GM21360 (cell line): Measurements from ENCODE around the gene UBE3B.

Source experiments
- ATAC-seq: cut with Tn5 transposase; IDR thresholded peaks from one replicate; pipeline ENCODE4 v1.9.1; 2021; ENCODE audit warnings: mild to moderate bottlenecking, moderate library complexity; ENCODE audit not compliant: unreplicated experiment

The UBE3B gene

DNA sequence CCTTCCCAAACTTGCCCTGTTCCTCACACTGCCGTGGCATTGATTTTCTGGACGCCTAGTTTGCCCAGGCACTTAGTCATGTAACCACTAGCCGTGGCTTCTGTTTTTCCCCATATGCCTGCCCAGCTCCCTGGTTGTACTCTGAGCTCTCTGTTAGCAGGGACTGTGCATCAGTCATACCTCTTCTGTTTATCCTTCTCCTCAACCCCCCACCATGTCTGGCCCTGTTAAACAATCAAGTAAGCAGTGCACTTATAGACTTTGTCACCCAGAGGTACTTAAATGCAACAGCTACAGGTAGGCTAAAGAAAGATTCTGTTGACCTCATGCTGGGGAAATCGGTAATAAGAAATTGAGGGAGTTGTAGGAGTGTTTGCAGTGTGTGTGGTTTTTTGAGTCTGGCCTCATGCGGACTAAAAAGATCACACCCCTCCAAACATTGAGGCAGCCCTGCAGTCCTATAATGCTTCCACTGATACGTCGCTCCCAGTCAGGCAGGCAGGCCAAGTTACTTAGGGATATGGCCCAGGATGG is 17.0 kb downstream of the UBE3B start:
- no peak for ATAC-seq

DNA sequence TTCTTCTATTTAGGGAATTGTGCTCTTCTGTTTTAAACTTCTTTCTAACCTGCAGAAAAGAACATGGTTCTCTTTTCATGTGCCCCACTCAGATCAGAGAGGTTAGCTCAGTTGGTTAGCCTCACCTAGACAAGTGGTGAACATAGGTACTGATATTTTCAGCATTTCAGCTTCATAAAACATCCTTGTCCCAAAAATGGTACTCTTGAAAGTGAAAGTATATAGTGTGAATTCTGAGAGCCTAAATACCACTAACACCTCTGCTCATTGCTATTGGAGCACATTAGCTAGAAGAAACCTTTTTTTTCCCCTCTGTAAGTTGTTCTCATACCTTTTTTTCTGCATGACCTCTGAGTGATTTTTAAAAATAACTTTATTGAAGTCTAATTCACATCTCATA is 17.6 kb downstream of the UBE3B start:
- ATAC-seq, result no peak

DNA sequence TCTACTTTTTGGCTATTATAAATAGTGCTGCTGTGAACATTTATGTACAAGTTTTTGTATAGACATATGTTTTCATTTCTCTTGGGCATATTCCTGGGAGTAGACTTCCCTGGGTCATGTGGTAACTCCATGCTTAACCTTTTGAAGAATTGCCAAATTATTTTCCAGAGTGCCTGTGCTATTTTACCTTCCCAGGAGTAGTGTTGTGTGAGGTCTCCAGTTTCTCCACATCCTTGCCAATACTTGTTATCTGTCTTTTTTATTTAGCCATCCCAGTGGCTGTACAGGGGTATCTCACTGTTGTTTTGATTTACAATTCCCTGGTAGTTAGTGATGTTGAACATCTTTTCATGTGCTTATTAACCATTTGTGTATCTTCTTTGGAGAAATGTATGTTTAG is 18.9 kb downstream of the UBE3B start:
- no peak for ATAC-seq

DNA sequence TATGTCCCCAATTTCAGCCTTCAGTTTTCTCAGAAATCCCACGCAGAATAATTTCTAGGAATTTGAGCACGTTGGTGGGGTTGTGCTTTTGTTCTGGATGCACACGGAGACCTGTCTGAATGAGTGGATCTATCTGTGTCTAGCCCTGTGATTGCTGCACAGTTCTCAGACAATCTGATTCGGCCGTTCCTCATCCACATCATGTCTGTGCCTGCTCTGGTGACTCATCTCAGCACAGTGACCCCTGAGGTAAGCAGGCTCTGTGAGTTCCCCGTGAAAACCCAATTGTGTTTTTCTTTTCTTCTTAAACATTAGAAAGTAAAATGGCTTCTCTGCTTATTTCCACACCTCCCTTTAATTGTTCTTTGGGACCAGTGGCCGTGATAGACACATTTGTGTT is 20.2 kb downstream of the UBE3B start:
- ATAC-seq, result no peak

DNA sequence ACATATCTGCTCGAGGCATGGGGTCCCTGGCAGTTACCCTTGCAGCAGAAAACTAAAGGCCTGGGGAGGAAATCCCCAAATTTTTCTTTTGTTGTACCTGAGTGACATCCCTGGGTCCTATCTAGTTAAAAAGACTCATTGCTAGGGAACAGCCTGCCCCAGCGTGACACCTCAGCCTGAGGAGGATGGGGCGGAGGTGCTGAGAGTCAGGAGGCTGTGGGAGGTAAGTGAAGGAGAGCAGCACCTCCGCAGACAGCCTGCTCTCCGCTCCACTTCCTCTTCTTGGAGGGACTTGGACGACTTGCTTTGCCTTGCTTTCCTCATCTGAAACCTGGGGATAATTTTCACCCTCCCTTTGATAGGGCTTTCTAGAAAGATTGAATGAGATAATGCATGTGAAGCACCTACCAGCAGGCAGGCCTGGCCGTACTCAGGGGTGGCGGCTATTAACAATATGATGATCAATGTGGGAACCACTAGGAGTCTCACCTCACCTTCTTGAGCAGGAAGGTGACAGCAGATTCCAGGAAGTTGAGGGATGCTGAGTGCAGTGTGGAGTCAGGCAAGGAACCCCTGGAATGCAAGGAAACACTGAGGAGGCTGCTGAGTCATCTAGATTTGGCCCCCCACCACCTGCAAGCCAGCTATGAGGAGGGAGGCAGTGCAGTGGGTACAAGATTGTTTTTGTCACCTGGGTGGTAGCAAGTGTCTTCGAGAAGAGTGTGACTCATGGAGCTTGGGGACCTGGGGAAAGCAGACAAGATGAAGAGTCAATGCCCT is 23.2 kb downstream of the UBE3B start:
- no peak for ATAC-seq

DNA sequence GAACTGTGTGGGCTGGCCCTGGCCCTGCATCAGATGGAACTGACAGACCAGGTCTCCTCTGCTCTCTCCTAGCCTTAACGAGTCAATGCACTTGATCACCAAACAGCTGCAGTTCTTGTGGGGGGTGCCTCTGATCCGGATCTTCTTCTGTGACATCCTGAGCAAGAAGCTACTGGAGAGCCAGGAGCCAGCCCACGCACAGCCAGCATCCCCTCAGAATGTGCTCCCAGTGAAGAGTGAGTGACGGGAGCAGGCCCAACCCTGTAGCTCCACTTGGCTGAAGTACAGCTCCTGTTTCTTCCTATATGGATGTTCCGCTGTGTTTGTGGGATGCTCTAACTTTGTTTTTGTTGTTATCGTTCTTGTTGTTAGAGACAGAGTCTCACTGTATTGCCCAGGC is 23.9 kb downstream of the UBE3B start:
- no peak for ATAC-seq

DNA sequence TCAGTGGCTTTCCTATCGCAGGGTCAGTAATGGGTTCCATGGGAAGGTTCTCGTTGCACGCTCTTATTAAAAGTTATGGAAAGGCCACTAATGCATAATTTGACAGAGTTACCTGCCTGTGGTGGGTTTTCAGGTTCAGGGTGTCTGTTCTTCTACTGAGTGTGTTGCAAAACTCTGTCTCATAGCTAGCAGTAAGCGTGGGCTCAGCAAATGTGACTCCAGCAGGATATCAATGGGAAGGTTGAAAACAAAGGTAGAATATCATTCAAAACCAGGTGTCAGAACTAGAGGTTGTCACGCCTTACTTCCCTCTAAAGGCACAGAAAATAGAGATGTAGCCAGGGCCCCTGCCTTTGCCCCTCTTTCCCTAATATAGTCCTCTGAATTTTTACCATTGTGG is 24.9 kb downstream of the UBE3B start:
- no peak for ATAC-seq

DNA sequence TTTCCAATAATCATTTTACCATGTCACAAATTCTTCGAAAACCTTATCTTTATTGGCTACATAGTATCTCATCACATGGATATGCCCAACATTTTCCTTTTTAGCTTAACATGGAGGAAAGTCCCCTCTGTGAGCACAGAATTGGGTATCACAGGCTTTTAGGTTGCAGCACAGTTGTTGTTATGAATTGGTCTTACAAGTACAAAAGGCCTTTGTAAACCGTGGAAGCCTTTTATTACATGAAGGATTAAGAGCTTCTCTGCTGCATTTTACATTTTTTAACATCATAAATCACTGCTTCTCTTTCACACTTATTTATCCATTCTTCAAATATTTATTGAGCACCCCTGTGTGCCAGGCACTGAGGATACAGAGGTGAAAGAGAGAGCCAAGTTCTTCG is 26.2 kb downstream of the UBE3B start:
- ATAC-seq, result no peak

DNA sequence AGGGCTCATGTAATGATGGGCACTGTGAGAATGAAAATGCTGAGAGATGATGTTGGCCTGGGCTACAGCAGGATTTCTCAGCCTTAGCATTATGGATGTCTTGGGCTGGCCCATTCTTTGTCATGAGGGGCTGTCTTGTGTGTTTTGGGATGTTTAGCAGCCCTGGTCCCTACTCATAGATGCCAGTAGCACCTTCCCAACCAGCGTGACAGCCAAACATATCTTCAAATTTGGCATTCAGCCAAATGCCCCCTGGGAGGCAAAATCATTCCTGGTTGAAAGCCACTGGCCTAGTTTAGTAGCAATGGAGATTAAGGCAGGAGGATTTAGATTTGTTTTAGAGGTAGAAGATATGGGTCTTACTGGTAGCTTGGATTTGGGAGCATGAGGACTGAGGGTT is 26.6 kb downstream of the UBE3B start:
- ATAC-seq, result no peak

DNA sequence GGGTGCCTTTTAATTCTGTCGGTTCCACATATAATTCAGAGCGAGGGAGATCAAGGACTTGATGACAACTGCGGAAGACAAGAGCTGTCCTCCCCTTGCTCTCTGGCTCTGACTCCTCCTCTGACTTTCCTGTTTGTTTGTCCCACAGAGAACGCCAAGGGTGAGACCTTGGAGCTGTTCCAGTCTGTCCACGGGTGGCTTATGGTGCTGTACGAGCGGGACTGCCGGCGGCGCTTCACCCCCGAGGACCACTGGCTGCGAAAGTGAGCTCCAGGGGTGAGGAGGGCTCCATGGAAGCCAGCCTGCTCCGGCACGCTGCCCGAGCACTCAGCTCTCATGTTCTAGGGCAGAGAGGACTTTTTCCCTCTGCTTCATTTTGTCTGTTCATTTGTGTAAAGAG is 32.8 kb downstream of the UBE3B start:
- no peak for ATAC-seq

DNA sequence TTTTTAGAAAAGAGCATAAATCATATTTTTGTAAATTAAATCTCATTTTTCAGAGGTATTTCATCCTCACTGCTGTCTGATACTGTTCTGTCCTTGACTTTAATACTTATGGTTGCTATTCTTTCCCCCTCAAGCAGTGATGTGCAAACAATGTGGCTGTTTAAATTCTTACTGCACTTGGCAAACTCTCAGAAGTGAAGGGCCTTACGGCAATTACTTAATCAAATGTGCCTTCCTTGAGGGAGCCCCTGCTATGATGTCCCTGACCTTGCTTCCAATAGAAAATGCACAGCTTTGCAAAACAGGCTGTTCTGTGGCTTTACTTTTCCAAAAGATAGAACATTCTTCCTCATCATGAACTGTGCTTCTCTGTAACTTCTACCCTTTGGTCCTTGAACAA is 35.2 kb downstream of the UBE3B start:
- no peak for ATAC-seq

DNA sequence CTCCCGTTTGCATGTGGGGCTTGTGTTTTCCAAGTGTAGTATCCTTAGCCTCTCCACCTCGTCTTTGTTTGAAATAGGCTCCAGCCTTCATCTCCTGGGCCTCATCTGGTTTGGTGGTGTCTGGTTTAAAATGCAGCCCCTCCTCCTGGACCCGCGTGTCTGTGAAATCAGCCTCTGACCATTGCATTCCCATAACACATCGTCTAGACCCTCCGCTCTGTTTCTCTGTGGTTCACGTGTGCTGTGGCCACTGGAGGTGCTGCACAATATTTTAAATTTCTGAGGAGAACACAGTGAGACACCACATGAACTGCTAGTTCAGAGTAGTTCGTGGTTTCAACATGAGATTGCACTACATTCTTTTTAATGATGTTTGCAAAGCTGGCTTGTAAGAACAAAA is 35.6 kb downstream of the UBE3B start:
- no peak for ATAC-seq

DNA sequence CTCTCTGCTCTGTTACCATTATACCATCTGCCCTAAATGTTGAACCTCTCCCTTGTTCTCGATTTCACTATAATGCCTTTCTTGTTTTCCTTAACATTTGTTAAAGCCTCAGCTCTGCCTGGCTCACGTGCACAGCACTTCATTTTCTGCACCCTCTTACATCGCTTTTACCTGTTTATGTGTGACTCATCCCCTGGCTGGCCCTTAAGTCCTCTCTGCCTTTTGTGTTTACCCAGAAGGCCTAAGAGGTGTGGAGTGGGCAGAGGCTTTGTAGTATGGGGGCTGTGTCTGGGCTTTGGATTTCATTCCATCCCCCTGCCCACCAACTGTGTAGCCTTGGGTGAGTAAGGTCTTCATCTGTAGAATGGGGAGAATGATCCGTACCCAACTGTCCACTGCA is 36.5 kb downstream of the UBE3B start:
- ATAC-seq, result no peak

DNA sequence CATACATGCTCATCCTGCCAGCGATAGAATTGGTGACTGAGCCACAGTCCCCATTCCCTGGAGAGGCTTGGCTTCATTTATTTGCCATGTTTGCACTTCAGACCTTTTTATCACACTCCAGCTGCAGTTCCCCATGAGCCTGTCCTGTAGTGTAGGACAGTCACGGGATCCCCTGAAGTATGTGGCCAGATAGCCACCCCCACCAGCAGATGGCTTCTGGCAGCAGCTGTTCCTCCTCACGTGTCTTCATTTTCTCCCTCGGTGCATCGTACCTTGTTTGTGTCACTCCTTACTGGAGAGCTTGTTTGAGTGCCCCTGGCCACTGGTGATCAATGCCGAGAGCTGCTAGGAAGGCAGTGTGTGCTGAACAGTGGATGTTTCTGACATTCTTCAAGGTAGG is 40.2 kb downstream of the UBE3B start:
- no peak for ATAC-seq

DNA sequence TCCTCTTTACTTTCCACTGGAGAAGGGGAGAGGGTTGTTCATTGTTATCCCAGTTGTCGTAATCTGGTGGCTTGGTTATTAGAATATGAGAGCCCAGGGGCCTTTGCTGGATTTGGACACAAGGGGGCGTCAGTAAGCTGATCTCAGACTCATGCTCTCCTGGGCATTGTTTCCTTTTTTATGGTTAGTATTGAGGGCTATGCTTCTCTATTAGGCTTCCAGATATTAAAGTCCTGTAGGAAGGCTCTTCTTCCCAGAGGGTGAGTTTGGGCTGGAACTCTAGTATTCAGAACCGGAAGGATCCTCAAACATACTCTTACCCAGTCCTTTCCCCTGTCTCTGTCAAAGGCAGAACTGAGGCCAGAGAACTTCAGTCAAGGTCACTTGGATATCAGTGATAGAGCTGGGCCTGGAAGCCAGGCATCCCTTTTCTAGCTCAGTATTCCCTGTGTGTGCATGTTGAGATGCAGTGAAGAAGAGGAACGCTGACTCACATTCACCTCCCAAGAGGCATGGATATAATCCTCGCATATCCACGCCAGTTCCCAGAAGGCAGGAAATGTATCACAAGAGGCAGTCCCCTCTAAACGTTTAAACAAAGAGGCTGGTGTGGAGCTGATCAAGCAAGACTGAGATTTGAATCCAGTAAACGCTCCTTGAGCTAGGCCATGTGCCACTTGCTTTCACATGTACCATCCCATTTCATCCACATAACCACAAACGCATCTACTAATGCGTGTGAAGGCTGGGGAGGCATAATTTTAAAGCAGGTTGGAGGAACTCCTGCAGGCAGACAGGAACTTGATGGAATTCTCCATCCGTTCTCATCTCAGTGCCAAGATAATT is 41.6 kb downstream of the UBE3B start:
- ATAC-seq, result no peak

DNA sequence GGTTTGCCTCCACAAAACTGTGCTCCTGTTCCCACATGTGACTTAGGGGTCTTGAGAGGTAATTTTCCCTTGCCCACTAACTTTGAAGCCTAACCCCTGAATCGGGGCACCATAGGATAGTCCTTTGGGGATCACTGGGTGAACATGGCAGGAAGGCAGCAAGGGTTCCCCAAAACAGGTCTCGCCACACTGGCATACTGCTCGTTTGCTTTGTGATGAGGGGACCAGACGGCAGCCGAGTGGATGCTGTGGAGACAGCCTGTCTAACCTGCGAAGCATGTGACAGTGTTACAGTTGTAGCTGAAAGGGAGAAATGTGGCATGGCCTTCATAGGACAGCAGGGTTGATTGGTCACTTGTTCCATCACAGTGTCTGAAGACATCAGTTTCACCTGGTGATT is 42.4 kb downstream of the UBE3B start:
- ATAC-seq, result no peak

DNA sequence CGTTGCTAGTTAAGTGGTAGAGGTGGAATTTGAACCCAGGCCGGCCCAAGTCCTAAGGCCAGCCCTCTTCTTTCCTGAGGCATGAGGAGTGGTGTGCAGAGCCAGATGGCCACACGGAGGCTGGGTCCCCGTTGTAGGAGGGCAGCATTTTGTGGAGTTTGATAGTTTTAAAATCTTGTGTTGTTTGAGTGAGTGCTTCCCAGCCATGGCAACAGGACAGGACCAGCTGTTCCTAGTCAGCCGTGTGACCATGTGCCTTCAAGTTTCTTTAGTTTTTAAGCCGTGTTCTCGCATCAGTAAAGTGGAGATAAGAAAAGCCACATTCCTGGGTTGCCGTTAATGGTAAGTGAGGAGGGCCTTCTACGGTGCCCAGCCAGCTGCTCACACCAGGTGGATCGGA is 44.4 kb downstream of the UBE3B start:
- ATAC-seq, result no peak

DNA sequence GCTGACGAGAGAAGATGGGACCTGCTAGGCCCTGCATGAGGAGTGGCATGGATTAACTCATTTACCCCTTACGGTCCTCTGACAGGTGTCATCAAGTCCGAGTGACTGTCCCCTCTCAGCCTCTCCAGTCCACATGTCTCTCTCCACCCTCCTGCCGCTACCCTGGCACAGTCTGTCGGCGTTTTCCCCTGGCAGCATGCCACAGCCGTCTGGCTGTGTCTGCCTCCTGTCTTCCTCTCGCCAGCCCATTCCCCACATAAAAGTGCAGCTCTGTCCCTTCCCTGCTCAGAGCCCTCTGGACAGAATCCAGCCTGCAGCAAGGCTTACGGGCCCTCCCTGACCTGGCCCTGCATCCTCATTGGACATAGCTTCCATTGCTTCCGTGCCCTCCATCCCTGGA is 45.6 kb downstream of the UBE3B start:
- no peak for ATAC-seq

DNA sequence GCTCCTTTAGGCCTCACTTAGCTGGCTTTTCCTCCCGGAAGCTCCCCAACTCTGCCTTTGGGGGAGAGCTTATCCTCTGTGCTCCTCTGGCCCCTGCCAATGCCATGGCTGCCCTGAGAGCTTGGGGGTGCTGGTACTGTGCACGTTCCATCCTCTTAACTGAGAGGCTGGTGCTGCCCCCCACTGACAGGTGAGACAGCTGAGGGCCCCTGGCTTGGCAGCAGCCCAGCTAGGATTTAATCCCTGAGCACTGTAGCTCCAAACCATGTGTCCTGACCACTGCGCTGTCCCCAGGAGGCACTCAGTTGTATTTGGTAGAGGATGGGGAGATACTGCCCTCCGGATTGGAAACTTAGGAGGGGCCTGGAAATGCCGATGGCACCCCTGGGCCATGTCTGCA is 46.1 kb downstream of the UBE3B start:
- ATAC-seq, result no peak

DNA sequence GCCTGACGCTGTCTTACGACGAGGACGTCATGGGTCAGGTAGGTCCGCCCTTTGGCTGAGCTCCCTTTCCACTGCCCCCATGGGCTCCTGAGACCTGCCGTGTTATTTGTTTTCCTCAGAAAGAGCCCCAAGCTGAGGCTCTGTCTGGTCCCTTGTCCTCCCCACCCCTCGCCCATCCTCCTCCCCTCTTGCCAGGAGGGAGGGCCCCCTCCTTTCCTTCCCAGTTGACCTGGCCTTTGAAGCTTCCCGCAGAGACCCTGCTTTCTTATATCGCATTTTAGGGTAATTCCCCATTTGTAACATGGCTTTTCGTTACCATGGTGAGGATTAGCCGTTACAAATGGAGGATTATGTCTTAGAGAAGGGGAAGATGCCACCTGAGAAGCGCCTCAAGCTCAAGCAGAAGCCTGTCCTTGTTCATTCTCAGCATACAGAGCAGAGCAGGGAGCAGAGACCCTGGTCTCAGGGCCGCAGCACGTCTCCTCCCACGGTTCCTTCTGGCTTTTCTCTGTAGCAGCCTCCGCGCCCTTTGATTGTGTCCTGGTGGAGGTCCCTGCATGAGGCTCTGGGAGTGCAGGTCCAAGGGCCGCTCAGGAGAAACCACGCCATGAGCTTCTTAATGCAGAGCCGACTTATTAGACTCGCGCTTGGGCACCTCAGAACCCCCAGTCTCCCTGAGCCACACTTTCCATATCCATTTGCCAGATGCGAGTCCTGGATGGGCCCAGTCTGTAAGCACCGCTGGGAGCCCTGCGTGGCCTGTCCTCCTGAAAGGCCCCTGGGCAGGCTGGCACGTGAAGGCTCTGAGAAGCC is 47.2 kb downstream of the UBE3B start:
- ATAC-seq, result no peak

DNA sequence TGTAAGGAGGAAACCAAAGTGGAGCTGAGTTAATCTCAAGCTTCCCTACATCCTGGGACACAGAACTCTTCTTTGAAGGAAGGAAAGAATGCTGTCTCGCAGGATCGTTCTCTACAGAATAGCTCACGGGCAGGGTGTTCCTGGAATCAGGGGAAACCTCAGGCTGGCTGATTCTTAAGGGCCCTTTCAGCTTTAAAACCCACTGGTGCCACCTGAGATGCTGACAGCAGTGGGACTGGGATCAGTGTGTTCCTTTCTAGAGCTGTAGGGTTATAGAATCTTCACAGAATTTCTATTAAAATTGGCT is 47.8 kb downstream of the UBE3B start:
- no peak for ATAC-seq
